NCI-H748 (cell line): ENCODE data around the gene GYG1.

ENCODE experiments used
- DNase-seq: peaks from one replicate; lab custom pipeline; 2025; ENCODE audit not compliant: unreplicated experiment; lab: John Stamatoyannopoulos, UW

Gene GYG1

DNA sequence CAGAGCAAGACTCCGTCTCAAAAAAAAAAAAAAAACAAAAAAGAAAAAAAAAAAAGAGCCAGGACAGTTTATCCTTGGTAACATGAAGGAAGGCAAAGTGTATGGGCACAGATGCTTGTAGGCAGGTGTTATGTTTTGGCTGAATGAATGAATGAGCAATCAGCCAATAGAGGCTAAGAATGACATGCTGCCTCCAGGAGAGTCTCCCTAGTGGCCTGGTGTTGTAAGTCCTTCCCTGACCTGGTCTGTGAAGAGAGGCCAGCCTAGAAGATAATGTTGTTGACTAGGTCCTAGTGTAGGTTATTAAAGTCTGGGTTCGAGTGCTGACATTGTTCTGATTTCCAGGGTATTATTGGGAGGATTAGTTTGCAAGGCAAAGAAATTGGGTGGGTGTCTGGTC, 24.9 kb downstream of the GYG1 start:
- no peak for DNase-seq

DNA sequence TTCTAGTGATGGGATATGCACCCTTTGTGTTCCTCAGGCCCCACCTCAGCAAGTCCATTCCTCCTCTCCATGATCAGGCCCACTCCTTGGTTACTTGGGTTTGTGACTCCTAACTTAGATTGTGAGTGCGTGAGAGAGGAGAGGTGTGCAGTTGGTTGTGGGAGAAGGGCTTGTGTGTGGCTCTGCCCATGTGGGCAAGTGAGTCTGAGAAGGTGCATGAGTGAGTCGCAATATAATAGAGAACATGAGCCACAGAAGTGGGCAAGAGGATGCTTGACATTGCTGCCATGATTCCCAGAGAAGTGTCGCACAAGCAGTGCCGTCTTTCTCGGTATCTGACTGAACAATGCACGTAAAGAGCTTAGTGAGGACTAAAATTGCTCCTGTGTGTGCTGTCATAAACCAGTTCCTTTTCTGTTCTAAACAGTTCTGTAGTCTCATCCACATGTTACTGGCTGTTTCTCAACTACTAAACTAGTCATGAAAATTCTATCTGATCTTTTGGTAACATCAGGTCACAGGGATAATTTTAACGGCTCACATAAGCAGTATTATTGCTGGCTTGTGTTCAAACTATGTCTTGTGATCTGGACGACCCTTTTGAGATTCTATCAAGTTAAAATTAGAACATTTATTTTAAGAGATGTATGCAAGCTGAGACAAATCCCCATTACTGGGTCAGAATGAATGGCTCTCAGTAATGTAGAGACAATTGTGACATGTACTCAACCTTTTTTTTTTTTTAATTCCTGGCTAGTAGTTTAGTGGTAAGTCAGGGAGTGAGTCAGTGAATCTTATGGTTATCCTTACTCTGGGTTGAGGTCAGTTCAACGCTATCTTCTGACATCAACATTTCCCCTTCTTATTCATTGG, 25.6 kb downstream of the GYG1 start:
- no peak for DNase-seq

DNA sequence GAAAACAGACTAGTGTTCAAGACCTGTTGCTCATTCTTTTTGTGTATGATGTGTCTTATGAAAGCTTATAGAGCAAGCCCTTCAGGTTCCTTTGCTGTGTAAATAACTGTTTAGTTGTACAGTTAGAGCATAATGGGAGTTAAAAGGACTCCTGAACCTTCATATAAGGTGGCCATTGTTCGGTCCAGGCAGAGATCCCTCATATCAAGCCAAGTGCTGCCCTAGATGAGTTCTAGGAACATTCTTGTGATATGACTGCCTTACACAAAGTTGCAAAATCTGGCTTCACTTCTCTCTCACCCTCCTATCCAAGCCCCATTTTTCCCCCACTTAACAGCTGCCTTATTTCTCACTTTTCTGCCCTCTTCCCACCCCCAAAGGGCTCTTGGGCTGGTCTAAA, 26.9 kb downstream of the GYG1 start:
- no peak for DNase-seq

DNA sequence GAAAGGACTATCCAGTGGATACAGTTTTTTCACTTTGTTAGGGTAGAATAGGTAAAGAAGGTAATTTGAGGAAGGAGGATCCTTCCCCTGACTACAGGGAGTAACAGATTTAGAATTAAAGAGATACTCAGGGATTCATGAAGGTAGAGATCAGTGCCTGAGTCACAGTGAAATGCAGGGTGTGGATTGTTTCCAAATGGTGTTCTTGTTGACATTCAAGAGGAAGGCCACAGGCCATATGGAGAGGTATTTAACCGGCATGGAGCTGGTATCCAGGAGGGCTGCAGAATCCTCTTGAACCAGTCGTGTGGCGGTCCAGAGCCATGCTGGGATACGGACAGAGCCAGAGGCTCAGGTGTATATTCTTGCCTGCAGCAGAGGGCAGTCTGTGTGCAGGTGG, 28.2 kb downstream of the GYG1 start:
- peak; percentile 0 for DNase-seq

DNA sequence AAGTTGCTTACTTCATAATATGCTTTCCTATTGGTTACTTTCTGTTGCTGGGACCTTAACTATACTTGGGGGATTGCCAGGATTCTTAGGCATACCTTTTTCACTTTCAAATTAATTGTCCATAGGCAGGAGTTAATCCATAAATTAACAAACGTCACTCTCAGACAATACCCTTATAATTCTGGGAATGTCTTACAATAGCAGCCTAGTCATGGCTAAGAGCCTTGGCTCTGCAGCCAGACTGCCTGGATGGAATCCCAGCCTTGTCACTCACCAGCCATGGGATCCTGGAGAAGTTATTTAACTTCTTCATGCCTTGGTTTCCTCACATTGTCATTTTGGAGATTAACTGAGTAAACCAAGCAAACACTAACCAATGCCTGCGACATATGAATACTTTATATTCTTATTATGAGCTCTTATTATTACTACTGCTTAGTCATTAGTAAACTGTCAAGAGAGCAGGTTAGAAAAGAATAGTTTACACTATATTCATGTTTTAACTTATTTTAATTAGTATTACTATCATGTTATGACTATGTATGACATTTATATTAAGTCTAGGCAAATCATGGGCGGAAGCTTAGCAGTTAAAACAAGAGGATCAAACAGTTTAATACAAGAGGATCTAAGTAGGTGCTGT, 29.0 kb downstream of the GYG1 start:
- no peak for DNase-seq

DNA sequence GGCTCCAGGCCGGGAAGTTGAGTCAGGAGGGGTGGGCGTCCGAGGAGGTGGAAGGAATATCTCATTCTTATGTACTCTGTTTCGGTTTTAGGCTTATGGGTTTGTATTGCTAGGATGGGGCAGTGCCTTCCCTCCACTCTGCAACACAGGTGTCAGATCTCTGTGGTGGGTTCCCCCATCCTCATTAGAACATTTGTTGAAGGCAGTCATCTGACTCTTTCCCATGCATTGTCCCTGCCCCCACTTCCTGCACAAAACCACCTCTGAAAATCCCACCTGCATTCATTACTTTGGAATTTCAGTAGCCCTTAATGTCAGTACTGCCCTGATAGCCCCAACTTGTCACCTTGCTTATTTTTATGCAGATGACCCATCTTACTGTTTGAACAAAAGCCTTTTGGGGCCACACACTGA, 29.5 kb downstream of the GYG1 start:
- no peak for DNase-seq

DNA sequence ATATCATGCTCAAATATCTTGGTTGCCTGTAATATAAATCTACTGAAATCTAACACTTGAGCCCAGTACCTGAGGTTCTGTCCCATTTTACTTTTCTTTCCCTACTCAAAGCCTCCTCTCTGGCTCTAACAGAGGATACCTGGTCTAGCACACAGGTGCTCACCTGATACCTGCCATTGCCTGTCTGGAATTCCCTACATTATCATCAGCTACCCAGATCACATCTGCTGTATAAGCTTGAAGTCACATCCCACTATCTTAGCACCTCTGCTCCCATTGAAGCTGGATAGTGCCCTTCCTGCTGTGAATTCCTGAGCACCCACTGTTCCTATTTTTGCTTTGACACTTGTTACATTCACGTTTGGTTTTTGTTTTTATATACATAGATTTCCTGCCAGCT, 30.5 kb downstream of the GYG1 start:
- DNase-seq, result no peak

DNA sequence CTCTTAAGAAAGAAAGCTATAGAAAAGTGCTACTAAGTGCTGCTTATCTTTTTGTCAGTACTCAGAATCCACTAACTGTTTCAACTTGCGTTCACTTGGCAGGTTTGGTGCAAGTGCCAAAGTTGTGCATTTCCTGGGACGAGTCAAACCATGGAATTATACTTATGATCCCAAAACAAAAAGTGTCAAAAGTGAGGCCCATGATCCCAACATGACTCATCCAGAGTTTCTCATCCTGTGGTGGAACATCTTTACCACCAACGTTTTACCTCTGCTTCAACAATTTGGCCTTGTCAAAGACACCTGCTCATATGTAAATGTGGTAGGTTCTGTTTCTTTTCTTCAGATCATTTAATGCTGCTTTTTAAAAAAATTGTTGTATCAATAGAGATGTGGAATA, 32.6 kb downstream of the GYG1 start:
- DNase-seq, result no peak

DNA sequence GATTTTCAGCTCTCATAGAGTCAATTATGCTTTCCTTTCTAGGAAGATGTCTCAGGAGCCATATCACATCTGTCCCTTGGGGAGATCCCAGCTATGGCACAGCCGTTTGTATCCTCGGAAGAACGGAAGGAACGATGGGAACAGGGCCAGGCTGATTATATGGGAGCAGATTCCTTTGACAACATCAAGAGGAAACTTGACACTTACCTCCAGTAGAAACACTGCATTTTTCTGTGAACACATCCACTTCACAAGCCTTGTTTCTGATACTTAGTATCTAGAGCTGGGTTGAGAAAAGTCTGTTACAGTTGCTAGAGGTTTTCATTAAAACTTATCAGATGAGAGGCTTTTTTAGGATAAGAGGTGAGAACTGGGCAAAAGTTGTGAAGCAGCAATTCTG, 35.4 kb downstream of the GYG1 start:
- no peak for DNase-seq

DNA sequence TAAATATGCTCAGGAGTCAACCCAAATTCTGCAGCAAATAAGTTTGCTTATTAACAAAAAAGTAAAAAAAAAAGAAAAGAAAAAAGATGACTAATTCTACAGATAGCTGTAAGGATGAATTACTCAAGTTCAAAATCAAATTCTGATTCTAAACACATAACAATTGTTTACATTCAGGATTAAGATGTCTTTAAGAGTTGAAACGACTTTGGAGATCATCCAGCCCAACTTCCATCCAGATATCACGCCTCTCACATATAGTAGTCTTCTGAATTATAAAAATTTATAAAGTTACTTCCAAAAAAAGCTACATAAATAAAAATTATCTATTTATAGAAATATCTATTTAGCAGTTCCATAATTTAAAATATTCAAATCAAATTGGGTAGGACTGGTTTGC, 39.8 kb downstream of the GYG1 start:
- DNase-seq, result no peak

DNA sequence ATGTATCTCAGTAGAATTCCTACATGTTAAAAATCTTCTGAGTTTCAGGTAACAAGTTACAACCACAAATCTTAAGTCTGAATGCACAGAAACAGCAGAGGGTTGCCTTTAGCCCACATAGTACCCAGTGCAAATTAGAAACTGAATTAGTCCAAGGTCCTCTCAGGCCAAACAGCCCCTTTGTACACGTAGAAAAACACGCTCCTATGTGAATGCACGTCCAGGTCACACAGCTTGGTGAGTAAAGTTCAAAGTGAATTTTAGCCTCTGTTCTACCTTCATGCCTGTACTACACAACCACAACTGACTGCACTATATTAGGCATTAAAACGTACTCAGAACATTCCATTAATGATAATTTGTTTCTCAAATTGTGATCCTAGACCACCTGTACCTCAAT, 46.3 kb downstream of the GYG1 start:
- no peak for DNase-seq

DNA sequence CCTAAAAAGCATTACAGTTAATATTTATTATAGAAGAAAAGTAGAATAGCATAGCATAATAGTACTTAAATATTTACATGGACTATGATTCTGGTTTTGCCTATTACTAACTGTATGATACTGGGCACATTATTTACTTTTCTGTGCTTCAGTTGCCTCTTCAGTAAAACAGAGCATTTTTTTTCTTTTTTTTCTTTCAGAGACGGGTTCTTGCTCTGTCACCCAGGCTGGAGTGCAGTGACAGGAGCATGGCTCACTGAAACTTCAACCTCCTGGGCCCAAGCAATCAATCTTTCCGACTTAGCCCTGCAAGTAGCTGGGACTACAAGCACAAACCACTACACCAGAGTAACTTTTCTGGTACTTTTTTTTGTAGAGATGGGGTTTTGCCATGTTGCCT, 47.0 kb downstream of the GYG1 start:
- no peak for DNase-seq

DNA sequence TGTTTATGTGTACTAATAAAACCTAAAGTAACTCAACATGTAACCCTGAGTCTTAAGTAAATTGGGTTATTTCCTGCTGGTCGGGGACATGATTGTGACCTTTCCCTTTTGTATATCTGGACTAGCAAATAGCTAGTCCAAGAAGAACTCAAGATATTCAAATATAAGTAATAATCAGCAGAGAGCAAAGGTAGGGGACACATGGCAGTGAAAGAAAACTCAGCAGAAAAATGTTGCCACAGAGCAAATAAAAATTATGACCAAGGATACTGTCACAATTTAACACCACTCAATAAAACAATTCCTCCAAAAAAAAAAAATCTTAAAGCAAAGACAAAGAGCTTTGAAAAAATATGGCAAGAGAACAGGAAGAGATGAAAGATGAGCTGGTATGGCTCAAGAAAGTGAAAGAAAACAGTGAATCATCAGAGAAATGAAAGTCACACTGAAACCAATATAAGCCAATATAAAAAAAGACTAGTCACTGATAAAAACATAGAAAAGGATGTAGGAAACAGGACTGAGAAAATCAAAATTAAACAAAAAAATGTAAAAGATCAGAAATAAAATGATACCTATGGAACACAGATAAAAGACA, 51.5 kb downstream of the GYG1 start:
- no peak for DNase-seq

DNA sequence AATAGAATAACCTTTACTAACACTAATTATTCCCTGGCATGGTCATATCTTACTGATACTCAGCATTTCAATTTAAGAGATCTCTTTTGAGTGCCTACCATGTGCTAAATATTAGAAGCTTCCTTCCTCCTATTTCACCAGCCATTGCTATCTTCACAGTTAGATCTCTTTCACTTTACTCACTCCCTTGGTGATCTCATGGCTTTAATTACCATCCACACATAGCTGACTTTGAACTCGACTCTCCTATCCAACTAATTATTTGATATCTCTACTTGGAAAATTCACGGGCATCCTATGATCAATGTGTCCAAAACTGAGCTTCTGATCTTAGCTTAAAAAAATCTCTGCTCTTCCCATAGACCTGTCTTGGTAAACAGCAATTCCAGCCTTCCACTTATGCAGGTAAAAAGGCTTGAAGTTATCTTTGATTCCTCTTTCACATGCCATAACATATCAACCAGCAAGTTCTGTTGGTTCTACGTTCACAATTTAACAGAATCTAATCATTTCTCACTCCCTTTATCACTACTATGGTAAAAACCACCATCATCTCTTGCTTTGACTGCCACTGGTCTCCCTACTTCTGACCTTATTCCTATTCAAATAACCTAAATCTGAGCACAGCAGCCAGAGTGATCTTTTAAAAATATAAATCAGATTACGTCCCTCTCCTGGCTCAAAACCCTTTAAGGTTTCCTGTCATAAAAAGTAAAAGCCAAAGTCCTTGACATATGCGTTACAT, 53.2 kb downstream of the GYG1 start:
- no peak for DNase-seq

DNA sequence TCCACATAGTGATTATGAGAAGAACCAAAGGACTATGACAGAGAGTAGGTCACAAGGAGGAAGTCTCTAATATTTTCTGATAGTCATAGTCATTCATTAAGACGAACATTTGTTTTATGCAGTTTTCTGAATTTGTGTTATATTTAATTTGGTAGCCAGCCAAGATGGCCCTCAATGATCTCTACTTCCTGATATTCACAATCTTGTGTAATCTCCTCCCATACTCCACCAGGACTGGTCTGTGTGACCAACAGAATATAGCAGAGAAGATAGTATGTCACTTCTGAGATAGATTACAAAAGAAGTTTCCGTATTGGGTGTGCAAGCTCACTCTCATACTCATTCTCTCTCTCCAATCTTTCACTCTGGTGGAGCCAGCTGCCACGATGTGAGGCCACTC, 64.2 kb downstream of the GYG1 start:
- no peak for DNase-seq

DNA sequence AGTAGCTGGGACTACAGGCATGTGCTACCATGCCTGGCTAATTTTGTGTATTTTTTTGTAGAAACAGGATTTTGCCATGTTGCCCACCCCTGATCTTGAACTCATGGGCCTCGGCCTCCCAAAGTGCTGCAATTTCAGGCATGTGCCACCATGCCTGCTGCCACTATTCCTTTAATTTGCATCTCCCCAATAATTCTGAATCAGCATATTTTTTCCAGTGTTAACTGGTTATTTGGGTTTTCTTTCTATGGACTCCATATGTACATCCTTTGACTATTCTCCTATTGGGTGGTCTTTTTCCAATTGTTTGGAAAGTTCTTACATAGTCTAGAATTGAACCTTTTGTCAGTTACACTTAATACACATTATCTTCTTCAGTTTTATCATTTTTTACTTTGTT, 66.9 kb downstream of the GYG1 start:
- DNase-seq, result no peak

DNA sequence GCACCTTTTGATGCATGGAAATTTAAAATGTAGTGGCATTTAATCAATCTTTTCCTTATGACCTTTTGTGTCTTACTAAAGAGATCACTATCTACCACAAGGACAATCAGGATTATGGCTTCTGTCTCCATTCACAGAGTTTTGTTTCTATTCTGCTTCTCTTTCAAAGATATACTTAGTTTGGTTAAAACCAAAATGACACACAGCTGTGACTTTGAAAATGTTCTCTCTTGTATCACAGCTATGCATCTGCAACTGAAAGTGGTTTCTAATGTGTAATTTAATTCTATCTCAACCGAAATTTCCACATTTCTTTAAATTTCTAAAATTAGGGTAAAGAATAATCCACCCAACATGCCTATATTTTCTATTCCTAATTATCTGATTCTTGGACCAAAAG, 67.3 kb downstream of the GYG1 start:
- no peak for DNase-seq

DNA sequence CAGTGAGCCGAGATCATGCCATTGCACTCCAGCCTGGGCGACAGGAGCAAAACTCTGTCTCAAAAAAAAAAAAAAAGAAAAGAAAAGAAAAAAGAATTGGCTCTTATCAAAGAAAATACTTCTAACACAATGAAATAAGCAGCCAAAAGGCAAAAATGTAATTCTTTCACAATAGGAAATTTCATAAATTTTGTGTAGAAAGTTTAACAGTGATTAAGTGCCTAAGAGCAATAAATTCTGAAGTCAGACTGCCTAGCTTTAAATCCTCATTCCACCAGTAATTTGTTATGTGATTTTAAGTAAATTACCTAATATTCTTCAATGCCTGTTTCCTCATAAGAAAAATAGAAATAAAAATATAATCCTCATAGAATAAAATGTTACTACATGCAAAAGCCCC, 70.4 kb downstream of the GYG1 start:
- DNase-seq, result no peak

DNA sequence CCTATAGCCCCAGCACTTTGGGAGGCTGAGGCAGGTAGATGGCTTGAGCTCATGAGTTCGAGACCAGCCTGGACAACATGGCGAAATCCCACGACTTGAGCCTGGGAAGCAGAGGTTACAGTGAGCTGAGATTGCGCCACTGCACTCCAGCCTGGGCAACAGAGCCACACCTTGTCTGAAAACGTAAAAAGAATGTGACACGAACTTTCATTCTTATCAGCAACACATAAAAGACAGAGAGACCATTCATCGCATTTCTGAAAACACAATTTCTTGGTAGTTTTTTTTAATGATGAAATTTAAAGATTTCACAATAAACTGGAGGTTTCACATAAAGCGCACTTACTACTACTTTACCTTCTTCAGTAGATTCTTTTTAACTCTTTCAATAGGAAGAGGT, 76.5 kb downstream of the GYG1 start:
- no peak for DNase-seq
